Hindlimb muscle (tissue), 1 donor: ENCODE data around the gene OR11H6. TPM values are rescaled to one million over a fixed set of nuclear protein-coding genes. Genes with fewer than 3 reads are reported as not detected.
"Not testable (repeated sequence)": the region's sequence is repeated elsewhere in the genome, so short reads cannot be mapped to it uniquely, and the experiment has no call there.

Experiments
- DNase-seq: peaks from one replicate; pipeline ENCODE4 v3.0.0-alpha.2; 2013
- polyA plus RNA-seq: library from polyadenylated mRNA; unstranded; fragments of 120-200 nt; gene quantifications from one replicate; pipeline ENCODE4 v1.2.1, GENCODE V29; 2013; ENCODE audit not compliant: insufficient read length

The OR11H6 gene, protein sequence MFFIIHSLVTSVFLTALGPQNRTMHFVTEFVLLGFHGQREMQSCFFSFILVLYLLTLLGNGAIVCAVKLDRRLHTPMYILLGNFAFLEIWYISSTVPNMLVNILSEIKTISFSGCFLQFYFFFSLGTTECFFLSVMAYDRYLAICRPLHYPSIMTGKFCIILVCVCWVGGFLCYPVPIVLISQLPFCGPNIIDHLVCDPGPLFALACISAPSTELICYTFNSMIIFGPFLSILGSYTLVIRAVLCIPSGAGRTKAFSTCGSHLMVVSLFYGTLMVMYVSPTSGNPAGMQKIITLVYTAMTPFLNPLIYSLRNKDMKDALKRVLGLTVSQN
- polyA plus RNA-seq: not detected

DNA sequence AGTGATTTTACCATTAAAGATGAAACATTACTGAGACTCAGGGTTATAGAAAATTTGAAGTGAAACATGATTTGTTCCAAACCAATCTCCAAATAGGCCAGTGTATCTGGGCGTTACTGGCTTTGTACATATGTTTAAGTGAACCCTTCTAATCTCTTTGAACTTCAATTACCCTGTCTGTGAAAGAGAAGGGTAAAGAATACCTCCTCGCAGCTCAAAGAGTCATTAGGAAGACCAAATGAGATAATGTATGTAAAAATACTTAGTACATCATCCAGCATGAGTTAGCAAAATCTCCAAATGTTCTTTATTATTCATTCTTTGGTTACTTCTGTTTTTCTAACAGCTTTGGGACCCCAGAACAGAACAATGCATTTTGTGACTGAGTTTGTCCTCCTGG is at the start of gene OR11H6:
Gene OR11H6 (plus strand): TSS at position 301 of the 400 bp plus-strand sequence. CDS start 0 bp downstream, at position 301.
- no peak for DNase-seq

DNA sequence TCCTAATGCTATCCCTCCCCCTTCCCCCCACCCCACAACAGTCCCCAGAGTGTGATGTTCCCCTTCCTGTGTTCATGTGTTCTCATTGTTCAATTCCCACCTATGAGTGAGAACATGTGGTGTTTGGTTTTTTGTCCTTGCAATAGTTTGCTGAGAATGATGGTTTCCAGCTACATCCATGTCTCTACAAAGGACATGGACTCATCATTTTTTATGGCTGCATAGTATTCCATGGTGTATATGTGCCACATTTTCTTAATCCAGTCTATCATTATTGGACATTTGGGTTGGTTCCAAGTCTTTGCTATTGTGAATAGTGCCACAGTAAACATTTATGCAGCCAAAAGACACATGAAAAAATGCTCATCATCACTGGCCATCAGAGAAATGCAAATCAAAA is 49.3 kb upstream of the OR11H6 start:
- DNase-seq: not testable (repeated sequence)

DNA sequence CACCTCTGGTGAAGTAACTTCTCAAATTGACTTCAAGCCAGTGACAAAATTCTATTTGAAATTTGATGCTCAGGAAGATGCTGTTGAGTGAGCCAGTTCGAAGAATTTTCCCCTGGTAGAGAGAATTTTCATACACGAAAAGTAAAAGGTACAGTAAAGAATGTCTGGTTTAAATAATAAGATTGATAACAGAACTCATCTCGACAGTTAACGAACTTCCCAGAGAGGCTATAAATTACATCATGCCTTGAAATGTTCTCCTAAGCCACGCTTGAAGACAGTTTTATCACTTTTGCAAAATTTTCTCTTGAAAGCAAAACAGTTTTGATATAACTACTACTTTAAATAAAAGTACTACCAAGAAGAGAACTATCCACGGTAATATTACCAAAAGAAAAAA is 47.2 kb upstream of the OR11H6 start:
- DNase-seq: no peak

DNA sequence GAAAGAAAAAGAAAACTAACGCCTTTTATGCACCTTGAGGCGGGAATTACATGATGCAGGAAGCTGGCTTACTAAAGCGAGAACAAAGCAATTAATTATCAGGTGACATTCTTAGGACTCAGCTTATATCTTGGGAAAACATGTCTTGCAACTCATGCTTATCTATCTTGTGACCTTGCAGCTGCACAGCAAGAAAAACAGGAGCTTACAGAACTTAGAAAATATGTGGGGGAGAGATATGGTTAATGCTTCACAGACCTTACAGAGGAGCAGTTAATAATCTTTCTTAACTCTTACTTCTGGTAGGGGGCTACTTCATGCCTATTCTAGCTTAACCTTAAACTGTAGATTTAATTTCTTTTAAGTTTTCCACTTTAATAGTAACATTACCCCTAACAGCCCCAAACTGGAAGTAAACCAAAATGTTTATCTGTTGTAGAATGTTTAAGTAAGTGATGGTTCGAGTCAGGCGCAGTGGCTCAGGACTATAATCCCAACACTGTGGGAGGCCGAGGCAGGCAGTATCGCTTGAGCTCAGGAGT is 46.0 kb upstream of the OR11H6 start:
- no peak for DNase-seq

DNA sequence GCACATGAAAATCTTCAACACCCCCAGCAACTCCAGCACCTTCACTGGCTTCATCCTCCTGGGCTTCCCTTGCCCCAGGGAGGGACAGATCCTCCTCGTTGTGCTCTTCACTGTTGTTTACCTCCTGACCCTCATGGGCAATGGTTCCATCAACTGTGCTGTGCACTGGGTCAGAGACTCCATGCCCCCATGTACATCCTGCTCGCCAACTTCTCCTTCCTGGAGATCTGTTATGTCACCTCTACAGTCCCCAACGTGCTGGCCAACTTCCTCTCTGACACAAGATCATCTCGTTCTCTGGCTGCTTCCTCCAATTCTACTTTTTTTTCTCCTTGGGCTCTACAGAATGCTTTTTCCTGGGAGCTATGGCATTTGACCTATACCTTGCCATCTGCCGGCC is 44.3 kb upstream of the OR11H6 start:
- DNase-seq: no peak

DNA sequence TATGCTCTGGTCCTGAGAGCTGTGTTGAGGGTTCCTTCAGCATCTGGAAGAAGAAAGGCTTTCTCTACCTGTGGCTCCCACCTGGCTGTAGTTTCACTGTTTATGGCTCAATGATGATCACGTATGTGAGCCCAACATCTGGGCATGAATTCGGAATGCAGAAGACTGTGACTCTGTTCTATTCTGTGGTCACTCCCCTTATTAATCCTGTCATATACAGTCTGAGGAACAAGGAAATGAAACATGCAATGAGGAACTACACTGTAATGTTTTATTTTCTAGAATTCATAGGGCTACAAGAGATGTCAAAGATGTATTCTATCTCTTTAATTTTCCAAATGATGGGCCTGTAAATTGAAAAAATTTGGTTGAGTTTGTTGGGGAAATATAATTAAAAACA is 43.6 kb upstream of the OR11H6 start:
- DNase-seq: no peak

DNA sequence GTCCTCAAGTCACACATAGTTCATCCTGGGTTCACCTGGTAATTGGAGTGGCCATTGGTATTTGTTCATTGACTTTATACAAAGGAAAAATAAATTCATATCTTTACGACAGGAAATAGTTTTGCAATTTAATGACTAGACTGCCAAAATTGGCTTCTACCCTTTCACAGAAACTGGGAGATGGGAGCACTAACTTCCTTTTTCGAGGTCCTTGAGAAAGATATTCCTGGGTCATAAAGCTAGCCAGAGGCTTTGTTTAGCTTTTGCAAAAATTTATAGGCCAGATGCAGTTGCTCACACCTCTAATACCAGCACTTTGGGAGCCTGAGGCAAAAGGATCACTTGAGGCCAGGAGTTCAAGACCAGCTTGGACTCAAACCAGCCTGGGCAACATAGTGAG is 43.0 kb upstream of the OR11H6 start:
- no peak for DNase-seq

DNA sequence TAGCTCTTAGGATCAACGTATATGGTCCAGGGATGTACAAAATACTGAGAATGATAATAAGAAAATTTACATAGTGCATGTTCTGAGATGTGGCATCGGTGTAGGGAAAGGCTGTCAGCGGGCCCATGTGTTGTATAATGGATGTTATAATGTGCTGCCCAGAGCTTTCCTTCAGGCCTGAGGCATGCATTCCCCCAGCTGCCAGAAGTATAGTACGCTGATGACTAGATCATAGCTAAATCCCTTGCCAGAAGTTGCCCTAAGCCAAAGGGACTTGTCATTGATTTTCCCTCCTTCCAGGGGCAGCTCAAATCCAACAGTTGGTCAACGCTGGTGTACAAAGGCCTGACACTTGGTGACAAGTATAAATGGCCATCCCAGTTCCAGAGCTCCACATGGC is 39.3 kb upstream of the OR11H6 start:
- no peak for DNase-seq

DNA sequence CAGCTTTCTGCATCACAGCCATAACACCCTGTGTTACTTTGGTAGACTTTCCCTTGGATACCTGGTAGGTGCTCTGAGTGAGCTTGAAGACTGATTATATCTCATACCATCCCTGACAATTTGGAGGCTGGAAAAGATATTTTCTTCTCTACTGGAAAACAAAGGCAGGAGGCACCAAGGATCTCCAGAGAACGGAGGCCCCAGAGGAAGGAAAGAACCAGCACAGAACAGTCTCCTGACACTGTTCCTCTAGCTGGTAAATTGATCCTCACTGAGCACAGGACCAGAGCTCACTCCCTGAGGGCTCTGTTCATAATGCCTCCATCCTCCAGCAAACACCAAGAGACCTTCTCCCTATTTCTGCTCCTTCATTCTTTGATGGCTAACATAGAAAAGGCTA is 32.9 kb upstream of the OR11H6 start, which contains the start of gene OR11G2:
Gene OR11G2 (plus strand): TSS at position 301 of the 400 bp plus-strand sequence. CDS start 6,542 bp downstream, outside the sequence.
- DNase-seq: no peak

DNA sequence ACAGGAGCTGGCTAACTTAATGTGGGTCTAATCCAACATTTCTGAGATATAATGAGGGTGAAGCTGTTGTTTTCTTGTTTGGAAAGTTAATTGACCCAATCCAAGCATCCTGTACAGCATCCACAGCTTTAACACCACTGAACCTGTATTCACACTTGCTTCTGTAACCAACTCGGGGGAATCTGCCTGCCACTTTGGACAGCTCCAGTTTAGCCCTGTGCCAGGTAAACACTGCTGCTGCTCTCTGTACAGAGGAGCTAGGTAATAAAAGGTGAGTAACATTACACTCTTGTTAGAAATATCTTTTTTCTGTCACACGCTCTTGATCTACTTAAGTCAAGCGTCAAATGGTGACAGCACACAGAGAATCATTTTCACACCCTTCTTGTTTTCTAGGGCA is 32.1 kb upstream of the OR11H6 start:
- DNase-seq: no peak

DNA sequence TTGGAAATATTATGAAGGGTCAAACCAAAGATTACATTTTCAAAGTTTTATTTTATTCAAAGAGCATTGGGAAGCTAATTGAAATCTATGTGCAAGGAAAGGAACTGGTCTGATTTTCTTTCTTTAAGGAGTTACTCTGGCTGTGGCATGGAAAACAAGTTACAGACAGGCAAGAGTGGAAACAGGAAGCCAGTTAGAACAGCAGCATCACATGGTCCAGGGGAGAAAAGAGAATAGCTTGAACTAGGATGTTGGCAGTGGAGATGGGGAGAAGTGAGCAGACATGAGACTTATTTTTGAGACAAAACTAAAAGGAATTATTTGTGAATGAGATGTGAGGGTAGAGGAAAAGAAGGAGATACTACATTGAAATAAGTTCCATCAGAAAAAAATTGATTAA is 29.4 kb upstream of the OR11H6 start:
- DNase-seq: no peak

DNA sequence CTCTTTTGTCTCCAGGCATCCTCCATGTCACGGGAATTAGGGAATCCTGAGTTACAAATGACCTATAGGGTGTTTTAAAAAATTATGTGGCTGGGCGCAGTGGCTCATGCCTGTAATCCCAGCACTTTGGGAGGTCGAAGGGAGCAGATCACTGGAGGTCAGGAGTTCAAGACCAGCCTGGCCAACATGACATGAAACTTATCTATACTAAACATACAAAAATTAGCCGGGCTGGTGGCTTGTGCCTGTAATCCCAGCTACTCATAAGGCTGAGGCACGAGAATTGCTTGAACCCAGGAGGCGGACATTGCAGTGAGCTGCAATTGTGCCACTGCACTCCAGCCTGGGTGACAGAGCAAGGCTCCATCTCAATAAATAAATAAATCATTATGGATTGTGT is 28.3 kb upstream of the OR11H6 start:
- DNase-seq: not testable (repeated sequence)

DNA sequence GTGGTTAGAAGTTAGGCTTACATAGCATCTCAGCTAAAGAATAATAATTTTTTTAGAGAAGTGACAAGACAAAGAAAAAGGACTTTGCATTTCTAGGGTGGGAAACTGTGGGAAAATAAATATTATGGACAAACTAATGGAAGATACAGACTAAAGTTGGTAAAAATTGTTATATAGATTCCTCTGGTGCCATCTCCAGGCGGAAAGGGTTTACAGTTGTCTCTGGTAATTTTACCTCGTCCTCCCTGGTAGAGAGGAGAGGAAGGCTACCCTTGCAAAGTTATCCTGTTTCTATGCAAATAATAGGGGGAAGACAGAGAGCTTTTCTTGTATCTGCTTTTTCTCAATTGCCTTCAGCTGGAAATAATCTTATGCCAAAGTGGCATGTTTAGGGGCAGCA is 27.6 kb upstream of the OR11H6 start:
- DNase-seq: no peak

DNA sequence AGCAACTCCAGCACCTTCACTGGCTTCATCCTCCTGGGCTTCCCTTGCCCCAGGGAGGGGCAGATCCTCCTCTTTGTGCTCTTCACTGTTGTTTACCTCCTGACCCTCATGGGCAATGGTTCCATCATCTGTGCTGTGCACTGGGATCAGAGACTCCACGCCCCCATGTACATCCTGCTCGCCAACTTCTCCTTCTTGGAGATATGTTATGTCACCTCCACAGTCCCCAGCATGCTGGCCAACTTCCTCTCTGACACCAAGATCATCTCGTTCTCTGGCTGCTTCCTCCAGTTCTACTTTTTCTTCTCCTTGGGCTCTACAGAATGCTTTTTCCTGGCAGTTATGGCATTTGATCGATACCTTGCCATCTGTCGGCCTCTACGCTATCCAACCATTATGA is 26.1 kb upstream of the OR11H6 start:
- no peak for DNase-seq

DNA sequence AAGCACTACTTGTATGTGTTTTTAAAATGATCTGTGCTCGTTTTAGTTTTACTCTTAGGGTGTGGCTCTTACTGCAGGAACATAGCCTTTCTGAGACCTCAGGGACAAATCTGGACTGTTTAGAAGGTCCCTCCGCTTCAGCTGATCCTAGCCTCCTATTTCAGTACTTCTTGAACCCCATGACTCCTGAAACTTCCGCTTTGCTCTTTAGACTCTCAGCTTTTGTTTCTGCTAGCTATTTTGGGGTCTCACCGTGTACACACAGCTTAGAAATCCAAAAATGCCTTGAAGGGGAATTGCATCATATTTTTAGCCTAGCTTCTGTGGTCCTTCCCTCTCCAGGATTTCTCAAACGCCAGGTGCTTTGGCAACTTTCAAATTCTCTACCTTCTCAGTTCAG is 24.5 kb upstream of the OR11H6 start:
- DNase-seq: no peak

DNA sequence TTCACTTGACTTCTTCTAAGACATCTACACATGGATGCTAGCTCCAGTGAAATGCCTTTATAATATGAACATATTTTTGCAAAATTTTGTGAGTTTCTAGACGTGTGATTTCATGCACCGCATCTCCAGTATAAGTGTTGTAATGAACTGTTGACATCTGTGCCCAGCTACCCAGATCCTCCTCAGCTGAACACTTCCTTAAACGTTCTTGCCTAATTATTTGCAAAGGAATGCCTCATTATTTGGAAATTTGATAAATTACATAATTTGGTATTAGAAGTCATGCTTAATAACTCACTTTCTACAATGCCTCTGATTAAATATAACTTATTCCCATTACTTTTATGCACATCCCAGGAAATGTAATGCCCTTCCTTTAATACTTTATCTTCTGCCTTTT is 18.8 kb upstream of the OR11H6 start:
- DNase-seq: no peak

DNA sequence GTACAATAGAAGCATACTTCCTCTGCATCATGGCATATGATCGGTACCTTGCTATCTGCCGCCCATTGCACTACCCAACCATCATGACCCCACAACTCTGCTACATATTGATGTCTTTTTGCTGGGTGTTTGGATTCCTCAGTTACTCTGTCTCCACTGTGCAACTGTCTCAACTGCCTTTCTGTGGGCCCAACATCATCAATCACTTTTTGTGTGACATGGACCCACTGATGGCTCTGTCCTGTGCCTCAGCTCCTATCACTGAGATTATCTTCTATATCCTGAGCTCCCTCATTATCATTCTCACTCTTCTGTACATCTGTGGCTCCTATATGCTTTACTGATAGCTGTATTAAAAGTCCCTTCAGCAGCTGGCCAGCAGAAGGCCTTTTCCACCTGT is 13.9 kb upstream of the OR11H6 start:
- DNase-seq: no peak

DNA sequence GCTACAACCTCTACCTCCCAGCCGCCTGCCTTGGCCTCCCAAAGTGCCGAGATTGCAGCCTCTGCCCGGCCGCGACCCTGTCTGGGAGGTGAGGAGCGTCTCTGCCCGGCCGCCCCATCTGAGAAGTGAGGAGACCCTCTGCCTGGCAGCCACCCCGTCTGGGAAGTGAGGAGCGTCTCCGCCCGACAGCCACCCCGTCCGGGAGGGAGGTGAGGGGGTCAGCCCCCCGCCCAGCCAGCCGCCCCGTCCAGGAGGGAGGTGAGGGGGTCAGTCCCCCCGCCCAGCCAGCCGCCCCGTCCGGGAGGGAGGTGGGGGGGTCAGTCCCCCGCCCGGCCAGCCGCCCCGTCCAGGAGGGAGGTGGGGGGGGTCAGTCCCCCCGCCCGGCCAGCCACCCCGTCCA is 11.1 kb upstream of the OR11H6 start:
- not testable (repeated sequence) for DNase-seq

DNA sequence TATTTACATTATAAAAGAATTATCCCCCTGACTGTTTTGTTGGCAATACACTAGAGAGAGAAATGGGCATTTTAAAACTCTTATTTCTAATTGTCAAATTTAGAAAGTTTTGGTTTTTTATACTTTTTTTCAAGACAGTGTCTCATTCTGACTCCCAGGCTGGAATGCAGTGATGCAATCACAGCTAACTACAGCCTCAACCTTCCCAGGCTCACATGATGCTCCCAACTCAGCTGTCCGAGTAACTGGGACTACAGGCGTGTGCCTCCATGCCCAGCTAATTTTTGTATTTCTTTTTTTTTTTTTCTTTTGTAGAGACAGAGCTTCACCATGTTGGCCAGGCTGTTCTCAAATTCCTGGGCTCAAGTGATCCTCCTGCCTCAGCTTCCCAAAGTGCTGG is 8.3 kb upstream of the OR11H6 start:
- DNase-seq: no peak

DNA sequence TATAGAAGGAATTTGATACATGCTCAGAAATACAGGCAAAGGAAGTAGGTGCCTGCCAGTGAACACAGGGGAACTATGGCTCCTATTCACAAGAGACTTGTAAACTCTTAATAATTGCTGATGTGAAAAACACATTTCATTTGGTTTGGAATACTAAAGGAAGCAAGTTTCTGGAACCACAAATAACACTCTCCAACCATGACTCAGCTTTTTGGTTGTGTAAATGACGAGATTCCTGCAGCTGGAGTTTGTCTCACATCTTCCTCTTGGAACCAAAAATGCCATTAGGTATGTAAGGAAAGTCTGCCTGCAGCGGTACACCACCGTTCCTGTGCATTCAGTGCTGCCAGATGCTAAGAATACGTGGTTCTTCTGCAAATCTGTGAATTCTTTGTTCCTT is 4.5 kb upstream of the OR11H6 start:
- DNase-seq: no peak

DNA sequence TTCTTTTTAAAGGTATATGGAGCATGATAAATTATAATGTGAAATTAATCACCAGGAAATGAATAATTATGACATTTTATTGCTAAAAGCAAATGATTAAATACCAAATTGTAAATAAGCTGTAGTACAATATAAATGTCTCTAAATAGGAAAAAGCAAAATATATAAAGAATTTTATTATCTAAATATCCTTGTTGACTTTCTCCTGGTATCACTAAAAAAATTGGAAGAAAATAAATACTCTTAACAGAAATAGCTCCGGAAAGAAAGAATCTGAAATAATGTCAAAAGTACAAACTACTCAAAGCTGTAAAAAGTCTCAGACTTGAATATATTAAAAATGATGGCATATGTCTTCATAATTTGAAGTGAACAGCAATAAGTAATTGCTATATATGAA is 5.2 kb downstream of the OR11H6 start, which contains the start of gene OR11H7:
Gene OR11H7 (plus strand): TSS at position 301 of the 400 bp plus-strand sequence.
- no peak for DNase-seq

DNA sequence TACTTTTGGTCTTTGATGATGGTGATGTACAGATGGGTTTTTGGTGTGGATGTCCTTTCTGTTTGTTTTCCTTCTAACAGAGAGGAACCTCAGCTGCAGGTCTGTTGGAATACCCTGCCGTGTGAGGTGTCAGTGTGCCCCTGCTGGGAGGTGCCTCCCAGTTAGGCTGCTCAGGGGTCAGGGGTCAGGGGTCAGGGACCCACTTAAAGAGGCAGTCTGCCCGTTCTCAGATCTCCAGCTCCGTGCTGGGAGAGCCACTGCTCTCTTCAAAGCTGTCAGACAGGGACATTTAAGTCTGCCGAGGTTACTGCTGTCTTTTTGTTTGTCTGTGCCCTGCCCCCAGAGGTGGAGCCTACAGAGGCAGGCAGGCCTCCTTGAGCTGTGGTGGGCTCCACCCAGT is 11.9 kb downstream of the OR11H6 start:
- not testable (repeated sequence) for DNase-seq

DNA sequence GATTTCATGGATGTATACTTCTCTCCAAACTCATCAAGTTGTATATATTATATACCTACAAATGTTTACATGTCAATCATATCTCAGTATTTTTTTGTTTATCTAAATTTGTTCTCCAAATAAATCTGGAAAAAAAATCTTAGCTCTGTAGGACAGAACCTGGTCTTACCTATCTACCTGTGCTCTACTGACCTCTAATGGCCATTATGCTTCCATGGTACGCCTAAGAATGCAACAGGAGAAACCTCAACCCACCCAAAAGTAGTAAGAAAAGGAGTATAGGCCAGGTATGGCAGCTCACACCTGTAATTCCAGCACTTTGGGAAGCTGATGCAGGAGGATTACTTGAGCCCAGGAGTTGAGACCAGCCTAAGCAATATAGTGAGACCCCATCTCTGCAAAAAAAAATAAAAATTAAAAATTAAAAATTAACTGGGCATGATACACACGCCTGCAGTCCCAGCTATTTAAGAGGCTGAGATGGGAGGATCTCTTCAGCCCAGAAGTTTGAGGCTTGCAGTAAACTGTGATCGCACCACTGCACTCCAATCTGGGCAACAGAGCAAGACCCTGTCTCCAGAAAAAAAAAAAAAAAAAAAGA is 24.2 kb downstream of the OR11H6 start:
- no peak for DNase-seq

DNA sequence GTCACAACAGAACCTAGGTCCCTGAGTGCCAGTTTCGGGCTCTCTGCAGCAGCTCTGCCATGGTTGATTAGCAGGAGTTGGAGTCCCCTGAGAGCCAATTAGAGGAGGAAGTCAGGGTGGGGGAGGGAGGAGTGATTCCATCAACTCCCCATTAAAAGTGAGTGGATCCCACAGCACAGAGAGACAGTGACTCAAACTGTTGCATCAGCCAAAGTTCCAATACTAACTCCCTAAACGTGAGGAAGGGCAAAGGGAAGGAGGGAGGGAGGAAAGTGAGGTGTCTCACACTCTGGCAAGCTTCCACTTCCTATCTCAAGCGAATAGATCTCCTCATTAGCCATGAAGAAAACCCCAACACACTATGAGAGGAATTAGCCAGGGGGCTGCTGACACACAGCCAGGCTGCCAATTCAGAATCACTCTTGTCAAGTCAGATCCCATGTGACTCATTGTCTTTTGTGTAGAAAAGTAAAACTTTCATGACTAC is 39.2 kb downstream of the OR11H6 start:
- no peak for DNase-seq
